Left lobe of liver (tissue), 2 donors: ENCODE measurements around the gene MINDY4. TPM values are rescaled to one million over a fixed set of nuclear protein-coding genes. Genes with fewer than 3 reads are reported as not detected.
"Not testable (repeated sequence)": the region's sequence is repeated elsewhere in the genome, so short reads cannot be mapped to it uniquely, and the experiment has no call there.

Source experiments
- ATAC-seq: fragments of 200-7000 bp; cut with Tn5 transposase; one replicate; pipeline ENCODE4 v1.9.1; 2020; ENCODE audit warnings: mild to moderate bottlenecking, moderate library complexity
- DNase-seq: peaks from one replicate; pipeline ENCODE4 v3.0.0-alpha.2; 2020; ENCODE audit warnings: low spot score
- total RNA-seq: library from RNA; stranded (reverse); gene quantifications from one replicate; pipeline ENCODE4 v1.2.1, GENCODE V29; 2021
- donor health status: DM: no; HTN: no; CAD: no; lungs with moderate emphysema.
- donor health status: DM: no; HTN: yes; CAD: no.

MINDY4 gene
- total RNA-seq, 1 donor from 2014 or later, result 2.3 TPM

DNA sequence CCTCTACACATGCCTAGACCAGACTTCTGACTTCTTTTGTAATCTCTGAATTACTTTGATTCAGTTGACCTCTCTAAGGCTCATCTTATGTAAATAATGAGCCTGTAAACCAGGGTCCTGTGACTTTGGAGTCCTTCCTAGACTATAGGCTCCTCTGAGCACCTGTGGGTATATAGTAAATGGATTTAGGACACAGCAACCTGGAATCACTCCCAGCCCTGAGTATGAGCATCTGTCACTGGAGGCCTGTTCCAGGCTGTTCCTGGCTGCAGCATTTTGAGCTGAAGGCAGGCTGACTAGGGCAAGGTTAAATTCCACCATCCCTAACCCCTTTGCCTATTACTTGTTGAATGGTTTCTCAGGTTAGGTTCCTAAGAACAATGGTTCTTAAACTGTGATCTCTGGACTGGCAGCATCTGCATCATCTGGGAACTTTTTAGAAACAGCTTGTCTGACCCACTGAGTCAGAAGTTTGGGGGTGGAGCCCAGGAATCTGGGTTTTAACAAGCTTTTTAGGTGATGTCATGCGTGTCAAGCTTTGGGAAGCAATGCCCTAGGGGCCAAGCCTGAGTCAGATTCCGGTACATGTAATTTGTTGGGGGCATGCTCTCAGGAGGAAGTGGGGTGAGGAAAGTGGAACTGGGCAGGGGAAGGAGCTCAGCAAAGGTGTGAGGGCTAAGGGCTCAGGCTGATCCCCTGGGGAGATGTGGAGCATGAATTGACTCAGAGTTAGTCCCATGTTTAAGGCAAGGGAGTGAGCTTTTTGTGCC lies 28.2 kb downstream of the MINDY4 start:
- DNase-seq (no peak), ATAC-seq (no peak)

DNA sequence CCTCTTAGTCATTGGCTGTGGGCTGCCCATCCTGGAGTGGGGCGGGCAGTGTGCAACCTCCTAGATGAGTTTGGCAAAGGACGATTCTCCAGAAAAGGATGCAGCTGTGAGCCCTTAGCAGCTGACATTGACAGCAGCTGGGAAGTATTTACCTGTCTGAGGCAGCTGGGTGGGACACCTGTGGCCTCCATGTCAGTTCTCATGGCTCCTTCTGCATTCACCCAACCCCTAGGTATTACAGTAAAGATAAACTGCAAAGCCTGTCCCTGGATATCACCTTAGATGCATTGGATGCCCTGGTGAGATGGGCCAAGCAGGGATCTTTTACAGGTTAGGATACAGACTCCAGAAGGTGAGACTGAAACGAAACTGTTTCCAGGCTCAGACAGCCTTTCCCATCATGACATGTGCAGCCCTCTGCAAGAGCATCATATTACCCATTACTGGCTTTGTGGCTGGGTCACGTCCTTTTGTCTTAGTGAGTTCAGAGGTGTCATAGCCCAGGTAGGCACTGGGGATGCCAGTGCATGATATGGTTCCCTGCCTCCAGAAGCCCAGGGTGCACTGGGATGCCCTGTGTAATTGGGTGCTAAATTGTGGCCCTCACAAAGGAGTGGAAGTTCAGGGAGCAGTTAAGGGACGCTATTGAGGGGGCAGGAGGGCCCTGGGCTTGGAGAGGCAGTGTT lies 28.9 kb downstream of the MINDY4 start:
- no peak for DNase-seq
- ATAC-seq, result no peak

DNA sequence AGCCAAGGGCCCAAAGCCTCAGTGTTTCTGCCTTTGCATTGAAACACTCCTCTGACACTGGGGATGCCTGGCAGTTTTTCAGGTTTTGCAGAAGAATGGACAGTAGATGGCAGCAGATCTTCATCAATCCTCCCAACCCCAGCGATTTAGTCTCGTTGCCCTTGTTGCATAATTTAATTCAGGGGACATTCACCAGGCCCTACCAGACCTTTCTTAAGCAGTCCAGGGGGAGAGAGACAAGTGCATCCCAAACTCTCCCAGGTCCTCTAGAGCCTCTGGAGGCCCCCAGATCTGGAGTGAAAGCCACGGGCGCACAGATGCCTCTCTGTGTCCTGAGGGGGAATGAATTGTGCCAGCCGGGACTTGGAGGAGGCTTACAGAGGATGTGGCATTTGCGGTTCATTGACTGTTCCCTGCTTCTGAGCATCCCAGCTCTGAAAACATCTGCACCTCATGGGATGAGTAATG lies 29.6 kb downstream of the MINDY4 start:
- DNase-seq (peak; percentile 71), ATAC-seq (peak; percentile 89)

- DNase-seq, result no peak
- ATAC-seq, result no peak
Measured at GRCh38 chr7:30802812-30803211, 31.6 kb downstream of the MINDY4 start.

DNA sequence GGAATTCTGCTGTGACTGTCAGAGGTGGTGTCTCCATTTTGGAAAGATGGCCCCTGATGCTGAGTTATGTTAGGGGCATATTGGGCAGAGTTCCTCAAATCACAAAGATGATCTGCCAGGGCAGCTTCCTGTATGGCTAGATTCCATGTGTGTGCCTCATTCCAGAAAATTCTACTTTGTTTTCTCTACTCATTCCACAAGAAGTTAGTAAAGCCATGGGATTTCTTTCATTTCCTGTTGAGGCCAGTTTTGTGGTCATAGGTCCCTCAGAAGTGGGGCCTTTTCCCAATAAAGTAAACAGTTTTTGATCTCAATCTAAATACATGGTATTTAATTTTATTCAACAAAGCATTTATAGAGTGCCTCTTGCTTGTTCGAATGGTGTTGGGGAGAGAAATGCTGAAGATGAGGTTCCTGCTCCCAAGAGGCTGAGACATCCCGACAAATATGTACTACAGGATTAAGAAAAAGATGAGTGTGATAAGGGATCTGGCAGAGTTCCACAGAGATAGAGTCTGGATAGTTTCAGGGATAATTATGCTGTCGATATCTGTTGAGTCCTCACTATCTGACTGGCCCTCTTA lies 33.0 kb downstream of the MINDY4 start:
- no peak for DNase-seq

GRCh38 chr7:30805081-30805691 lies 34.0 kb downstream of the MINDY4 start:
- DNase-seq (no peak), ATAC-seq (no peak)

More for the DNA sequence above, 33.0 kb downstream of the MINDY4 start:
- no peak for ATAC-seq

DNA sequence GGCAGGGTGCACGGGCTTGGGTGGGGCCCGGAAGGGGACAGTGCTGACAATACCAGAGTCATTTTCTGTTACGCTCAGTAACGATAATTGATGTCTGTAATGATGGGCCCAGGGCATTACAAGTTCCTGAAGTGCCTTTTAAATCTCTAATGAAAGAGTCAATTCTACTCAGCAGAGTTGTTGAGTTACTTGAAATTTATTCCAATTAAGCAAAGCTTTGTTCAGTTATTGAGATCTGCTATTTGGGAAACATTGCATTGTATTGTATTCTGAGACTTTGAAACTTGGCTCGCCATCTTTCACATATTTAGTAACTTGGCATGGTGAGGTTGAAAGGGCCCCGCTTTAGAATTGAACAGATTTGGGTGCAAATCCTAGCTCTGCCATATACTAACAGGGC lies 34.7 kb downstream of the MINDY4 start:
- ATAC-seq (no peak), DNase-seq (no peak)

DNA sequence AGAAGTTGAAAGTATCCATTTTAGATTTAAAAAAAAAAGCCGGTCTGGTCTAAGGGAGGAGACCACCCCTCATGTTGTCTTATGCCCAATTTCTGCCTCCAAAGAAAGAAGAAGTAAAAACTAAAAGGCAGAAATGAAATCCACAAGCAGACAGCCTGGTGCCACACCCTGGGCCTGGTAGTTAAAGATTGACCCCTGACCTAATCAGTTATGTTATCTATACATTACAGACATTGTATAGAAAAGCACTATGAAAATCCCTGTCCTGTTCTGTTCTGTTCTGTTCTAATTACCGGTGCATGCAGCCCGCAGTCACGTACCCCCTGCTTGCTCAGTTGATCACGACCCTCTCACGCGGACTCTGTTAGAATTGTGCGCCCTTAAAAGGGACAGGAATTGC lies 36.3 kb downstream of the MINDY4 start:
- not testable (repeated sequence) for DNase-seq

GRCh38 chr7:30807941-30808340 lies 36.7 kb downstream of the MINDY4 start:
- DNase-seq, ATAC-seq: not testable (repeated sequence)

More for the DNA sequence above, 36.3 kb downstream of the MINDY4 start:
- not testable (repeated sequence) for ATAC-seq

GRCh38 chr7:30810986-30811385 lies 39.8 kb downstream of the MINDY4 start:
- no peak for DNase-seq
- ATAC-seq, result no peak

GRCh38 chr7:30812676-30813075 lies 41.5 kb downstream of the MINDY4 start:
- DNase-seq (no peak), ATAC-seq (no peak)

DNA sequence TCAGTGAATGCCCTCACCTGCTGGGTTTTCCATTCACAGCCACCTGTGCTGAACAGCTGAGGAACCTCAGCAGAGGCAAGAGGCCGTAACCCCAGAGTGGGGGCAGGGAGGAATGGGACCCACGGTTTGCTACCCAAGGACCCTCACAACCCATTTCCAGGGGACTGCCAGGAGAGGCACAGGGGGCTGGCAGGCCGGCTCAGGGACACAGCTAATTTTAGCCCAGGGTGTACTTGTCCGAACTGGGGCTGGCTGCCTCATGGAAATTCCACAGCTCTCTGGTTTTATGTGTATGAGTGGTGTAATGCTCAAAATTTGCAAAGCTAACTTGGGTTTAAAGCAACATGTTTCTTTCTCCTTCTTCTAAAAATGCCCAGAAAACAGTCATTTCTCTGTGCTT lies 42.2 kb downstream of the MINDY4 start:
- DNase-seq (no peak), ATAC-seq (no peak)

DNA sequence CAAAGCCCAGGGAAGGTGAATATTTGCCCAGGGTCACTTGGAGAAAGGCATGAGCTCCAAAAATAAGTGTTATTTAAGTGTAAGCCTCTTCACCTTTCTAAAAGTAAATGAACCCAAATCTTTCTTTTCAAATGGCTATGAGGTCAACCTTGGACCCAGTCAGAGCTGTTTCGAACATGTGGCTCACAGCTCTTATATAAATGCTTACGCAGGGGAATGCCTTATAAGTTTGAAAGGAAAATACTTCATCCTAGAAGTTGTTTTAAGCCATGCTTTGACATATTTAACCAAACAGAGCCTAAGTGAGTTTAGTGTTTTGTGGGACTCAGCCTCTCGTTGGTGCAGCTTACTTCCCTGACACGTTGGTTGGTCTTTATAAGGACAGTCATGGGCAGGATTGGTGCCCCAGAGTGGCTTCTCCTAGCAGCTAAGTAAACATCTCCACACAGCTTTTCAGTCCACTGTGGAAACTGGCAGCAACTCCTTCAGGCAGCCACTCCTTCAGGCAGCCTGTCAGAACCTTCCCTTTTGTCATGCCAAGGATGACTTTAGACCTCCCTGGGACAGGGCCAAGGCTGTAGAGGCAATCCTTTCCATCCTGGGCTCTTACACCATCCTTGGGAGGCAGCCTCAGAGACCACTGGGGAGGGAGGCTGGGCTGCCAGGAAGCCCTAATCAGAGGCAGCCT lies 43.6 kb downstream of the MINDY4 start:
- DNase-seq (no peak), ATAC-seq (no peak)

DNA sequence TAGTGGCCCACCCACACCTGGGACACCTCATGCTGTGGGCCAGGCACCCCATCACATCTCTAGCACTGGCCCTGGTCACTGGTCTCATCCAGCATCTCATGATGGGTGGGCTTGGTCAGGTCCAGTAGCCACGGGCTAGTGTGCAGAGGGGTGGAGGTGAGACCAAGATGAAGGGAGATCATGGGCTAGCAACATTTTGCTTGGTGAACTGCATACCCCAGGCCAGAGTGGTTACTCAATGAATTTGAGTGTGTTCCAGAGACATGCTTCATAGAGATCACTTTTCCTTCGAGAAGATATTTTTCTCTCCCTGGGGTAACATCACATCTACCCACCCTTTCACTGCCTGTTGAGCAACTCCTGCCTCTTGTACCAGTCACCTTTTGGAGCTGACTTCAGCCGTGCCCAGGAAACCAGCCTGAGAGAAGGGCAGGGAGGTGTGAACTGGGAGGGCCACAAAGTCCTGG lies 44.2 kb downstream of the MINDY4 start:
- no peak for DNase-seq
- no peak for ATAC-seq

- DNase-seq, result peak; percentile 30
- ATAC-seq, result peak; percentile 37
Measured at GRCh38 chr7:30815951-30816644, 44.9 kb downstream of the MINDY4 start.

DNA sequence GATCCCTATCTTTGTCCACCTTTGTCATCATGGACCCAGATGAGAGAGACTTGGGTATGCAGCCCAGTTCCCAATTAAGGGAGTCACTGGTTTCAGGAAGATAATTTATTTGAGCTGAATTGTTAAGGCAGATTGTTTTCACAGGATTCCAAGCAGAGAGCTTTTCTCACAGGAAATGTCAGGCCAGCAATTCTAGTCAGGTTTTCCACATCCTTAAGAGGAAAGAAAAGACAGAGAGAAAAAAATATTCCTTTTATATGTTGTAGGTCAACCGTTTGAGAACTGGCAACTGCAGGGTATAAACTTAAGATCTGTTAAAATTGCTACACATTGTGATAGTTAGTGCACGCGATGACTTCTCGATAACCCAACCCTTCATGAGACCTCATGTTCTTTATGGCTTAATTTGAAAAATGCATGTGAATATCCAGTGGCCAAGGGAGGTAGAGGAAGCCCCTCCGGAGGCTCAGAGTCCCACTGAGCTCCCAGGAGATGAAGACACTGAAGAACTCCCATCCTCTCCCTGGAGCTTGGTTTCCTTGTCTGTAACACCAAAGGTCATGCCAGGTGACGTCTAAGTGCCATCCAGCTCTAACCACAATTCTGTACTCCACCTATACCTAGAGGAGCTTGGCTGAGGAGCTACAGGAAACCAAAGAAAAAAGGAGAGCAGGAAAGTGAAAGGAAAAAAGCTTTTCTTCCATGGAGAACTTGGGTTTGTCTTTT lies 45.6 kb downstream of the MINDY4 start:
- no peak for DNase-seq

DNA sequence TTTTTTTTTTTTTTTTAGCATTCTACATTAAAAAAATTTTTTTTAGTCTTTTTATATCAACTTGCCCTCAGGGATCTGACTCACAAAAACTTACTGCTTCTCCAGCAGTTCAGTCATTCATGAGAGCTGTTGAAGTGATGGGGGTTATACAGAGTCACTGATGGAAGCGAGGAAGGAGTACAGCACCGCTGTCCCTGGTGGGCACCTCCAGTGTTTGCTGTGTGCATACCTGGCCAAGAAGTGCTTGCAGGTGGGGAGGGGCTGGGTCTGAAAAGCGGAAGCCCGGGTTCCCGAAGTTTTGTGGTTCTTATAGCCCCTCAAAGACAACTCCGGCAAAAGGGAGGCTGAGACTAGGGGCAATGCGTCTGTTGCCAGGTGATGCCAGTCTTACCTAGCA lies 46.2 kb downstream of the MINDY4 start:
- no peak for DNase-seq
- ATAC-seq, result no peak

More for the DNA sequence above, 45.6 kb downstream of the MINDY4 start:
- ATAC-seq, result no peak

GRCh38 chr7:30824821-30825720 lies 53.9 kb downstream of the MINDY4 start:
- ATAC-seq (no peak), DNase-seq (no peak)
